ENCODE data around the gene TBX4.

DNA sequence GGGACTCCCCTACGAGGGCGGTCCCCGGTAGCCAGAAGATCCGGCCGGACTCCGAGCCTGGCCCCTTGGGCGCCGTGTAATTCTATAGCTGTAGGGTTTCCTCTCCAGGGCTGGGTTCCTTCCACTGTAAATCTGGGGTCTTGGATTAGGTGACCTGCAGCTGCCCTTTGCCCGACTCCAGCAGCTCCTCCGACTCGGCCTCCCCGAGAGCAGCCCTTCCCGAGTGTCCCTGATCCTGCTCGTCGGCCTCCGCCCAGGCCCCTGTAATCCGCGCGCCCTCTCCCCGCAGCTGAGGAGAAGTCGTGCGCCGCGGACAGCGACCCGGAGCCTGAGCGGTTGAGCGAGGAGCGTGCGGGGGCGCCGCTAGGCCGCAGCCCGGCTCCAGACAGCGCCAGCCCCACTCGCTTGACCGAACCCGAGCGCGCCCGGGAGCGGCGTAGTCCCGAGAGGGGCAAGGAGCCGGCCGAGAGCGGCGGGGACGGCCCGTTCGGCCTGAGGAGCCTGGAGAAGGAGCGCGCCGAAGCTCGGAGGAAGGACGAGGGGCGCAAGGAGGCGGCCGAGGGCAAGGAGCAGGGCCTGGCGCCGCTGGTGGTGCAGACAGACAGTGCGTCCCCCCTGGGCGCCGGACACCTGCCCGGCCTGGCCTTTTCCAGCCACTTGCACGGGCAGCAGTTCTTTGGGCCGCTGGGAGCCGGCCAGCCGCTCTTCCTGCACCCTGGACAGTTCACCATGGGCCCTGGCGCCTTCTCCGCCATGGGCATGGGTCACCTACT lies 47.1 kb upstream of the TBX4 start:
- TF ChIP-seq EZH2 (IDR thresholded peaks at IDR 0.05) (no peak), POLR2AphosphoS5 (IDR thresholded peaks at IDR 0.05; ENCODE audit: borderline replicate concordance, low read depth, low read length) (no peak)
